IMR-90 (cell line): Measurements from ENCODE around the gene GRIK1. TPM values are rescaled to one million over a fixed set of nuclear protein-coding genes. Genes with fewer than 3 reads are reported as not detected.

Experiments used
- ATAC-seq: fragments of 200-7000 bp; cut with Tn5 transposase; 2 replicates; pipeline ENCODE4 v1.9.1; 2020; ENCODE audit warnings: low read depth, mild to moderate bottlenecking, moderate library complexity
- BruUV-seq: library from RNA; stranded (reverse); fragments of 400-500 nt; replicated peaks from 2 replicates; lab custom pipeline; 2021; lab: Mats Ljungman, UMichigan
- CTCF ChIA-PET: fragments of 300-600 bp; formaldehyde crosslinking; extraction: SDS; loops from one replicate; lab custom pipeline; 2021; ENCODE audit warnings: antibody characterized with exemption; lab: Yijun Ruan, JAX
- POLR2A ChIA-PET: fragments of 300-600 bp; sonication (Branson Sonifier 250); formaldehyde crosslinking; loops from one replicate; lab custom pipeline; 2022; ENCODE audit warnings: antibody characterized with exemption; ENCODE audit not compliant: unreplicated experiment; lab: Charles Lee
- DNase-seq: peaks from one replicate; pipeline ENCODE4 v3.0.0; 2013
- H2AFZ ChIP-seq: replicated peaks from 2 replicates; pipeline ENCODE3; 2013; ENCODE audit warnings: low read length, mild to moderate bottlenecking; ENCODE audit not compliant: poor library complexity
- H2AK5ac ChIP-seq: 2 replicates; pipeline ENCODE4 v1.6.1; 2013; ENCODE audit warnings: low read depth, low read length, inconsistent platforms
- H2AK9ac ChIP-seq: replicated peaks from 2 replicates; pipeline ENCODE3; 2013; ENCODE audit warnings: mild to moderate bottlenecking, low read depth, low read length, moderate library complexity; ENCODE audit not compliant: poor library complexity
- H2BK120ac ChIP-seq: 2 replicates; pipeline ENCODE4 v1.6.1; 2013; ENCODE audit warnings: low read depth, low read length, inconsistent platforms
- H2BK15ac ChIP-seq: 3 replicates; pipeline ENCODE4 v1.6.1; 2013; ENCODE audit warnings: low read depth, low read length, inconsistent platforms
- H2BK20ac ChIP-seq: 2 replicates; pipeline ENCODE4 v1.6.1; 2013; ENCODE audit warnings: low read depth, mild to moderate bottlenecking, inconsistent platforms, low read length, moderate library complexity
- H2BK5ac ChIP-seq: 2 replicates; pipeline ENCODE4 v1.6.1; 2013; ENCODE audit warnings: mild to moderate bottlenecking, low read depth, low read length, inconsistent platforms; ENCODE audit not compliant: poor library complexity, severe bottlenecking
- H3K14ac ChIP-seq: replicated peaks from 2 replicates; pipeline ENCODE4 v1.6.1; 2013; ENCODE audit warnings: low read depth, low read length, inconsistent platforms
- H3K18ac ChIP-seq: 2 replicates; pipeline ENCODE4 v1.6.1; 2013; ENCODE audit warnings: low read depth, low read length, control low read depth
- H3K23ac ChIP-seq: 2 replicates; pipeline ENCODE4 v1.6.1; 2013; ENCODE audit warnings: low read depth, low read length, inconsistent platforms
- H3K27ac ChIP-seq: 2 replicates; pipeline ENCODE4 v1.5.1; 2013; ENCODE audit warnings: mild to moderate bottlenecking, control low read depth, low read length; ENCODE audit not compliant: insufficient read depth
- H3K27me3 ChIP-seq: 2 replicates; pipeline ENCODE4 v1.6.1; 2013; ENCODE audit warnings: low read length; ENCODE audit not compliant: control insufficient read depth, insufficient read depth
- H3K36me3 ChIP-seq: 2 replicates; pipeline ENCODE4 v1.6.1; 2013; ENCODE audit warnings: low read length, mixed read lengths; ENCODE audit not compliant: control insufficient read depth, insufficient read depth
- H3K4ac ChIP-seq: 2 replicates; pipeline ENCODE4 v1.6.1; 2013; ENCODE audit warnings: low read depth, low read length, inconsistent platforms
- H3K4me1 ChIP-seq: 2 replicates; pipeline ENCODE4 v1.6.1; 2013; ENCODE audit warnings: low read length, mixed read lengths; ENCODE audit not compliant: control insufficient read depth, insufficient read depth
- H3K4me2 ChIP-seq: 2 replicates; pipeline ENCODE4 v1.6.1; 2013; ENCODE audit warnings: low read depth, mild to moderate bottlenecking, control low read depth, low read length, moderate library complexity
- H3K4me3 ChIP-seq: 2 replicates; pipeline ENCODE4 v1.5.1; 2013; ENCODE audit warnings: low read depth, mild to moderate bottlenecking, control low read depth, low read length, moderate library complexity; ENCODE audit not compliant: insufficient read depth
- H3K56ac ChIP-seq: 2 replicates; pipeline ENCODE4 v1.6.1; 2013; ENCODE audit warnings: low read length, inconsistent platforms; ENCODE audit not compliant: insufficient read depth; ENCODE audit errors: extremely low read depth
- H3K79me1 ChIP-seq, 2 experiments: 2 replicates each; pipeline ENCODE4 v1.6.1; 2013; ENCODE audit warnings: low read length in 2 of 2, inconsistent platforms in 1 of 2, low read depth in 1 of 2
- H3K9ac ChIP-seq: 2 replicates; pipeline ENCODE4 v1.6.1; 2013; ENCODE audit warnings: low read depth, low read length, control low read depth
- H3K9me1 ChIP-seq: 2 replicates; pipeline ENCODE4 v1.6.1; 2013; ENCODE audit warnings: low read length, inconsistent platforms; ENCODE audit not compliant: insufficient read depth
- H3K9me3 ChIP-seq: 2 replicates; pipeline ENCODE4 v1.6.1; 2013; ENCODE audit warnings: low read length; ENCODE audit not compliant: control insufficient read depth, insufficient read depth
- H4K20me1 ChIP-seq: 2 replicates; pipeline ENCODE4 v1.6.1; 2013; ENCODE audit warnings: low read length, inconsistent platforms; ENCODE audit not compliant: insufficient read depth
- H4K5ac ChIP-seq: 2 replicates; pipeline ENCODE4 v1.6.1; 2013; ENCODE audit warnings: mild to moderate bottlenecking, low read depth, low read length, control low read depth
- H4K8ac ChIP-seq, 2 experiments: 2 replicates each; pipeline ENCODE4 v1.6.1; 2013; ENCODE audit warnings: low read depth in 2 of 2, low read length in 2 of 2, control low read depth in 1 of 2, inconsistent platforms in 1 of 2
- H4K91ac ChIP-seq: 2 replicates; pipeline ENCODE4 v1.6.1; 2013; ENCODE audit warnings: low read depth, low read length, inconsistent platforms; ENCODE audit not compliant: insufficient read depth
- BHLHE40 ChIP-seq: fragments of 150-350 bp; IDR thresholded peaks from 2 replicates; pipeline ENCODE4 v1.6.1; 2016; ENCODE audit warnings: mild to moderate bottlenecking, low read depth, low read length
- CHD1 ChIP-seq: IDR thresholded peaks from 2 replicates; pipeline ENCODE4 v1.6.1; 2012; ENCODE audit warnings: low read depth, low read length, improper control_type of control experiment
- ELK1 ChIP-seq: fragments of 150-350 bp; IDR thresholded peaks from 2 replicates; pipeline ENCODE4 v1.6.1; 2016; ENCODE audit warnings: low read depth, mild to moderate bottlenecking, low read length, moderate library complexity, borderline replicate concordance
- FOS ChIP-seq: fragments of 150-350 bp; IDR thresholded peaks from 2 replicates; pipeline ENCODE4 v1.6.1; 2016; ENCODE audit warnings: low read depth, low read length
- MAFK ChIP-seq: IDR thresholded peaks from 2 replicates; pipeline ENCODE4 v1.6.1; 2012; ENCODE audit warnings: low read depth, low read length, improper control_type of control experiment
- MAZ ChIP-seq: IDR thresholded peaks from 2 replicates; pipeline ENCODE4 v1.6.1; 2012; ENCODE audit warnings: low read depth, mild to moderate bottlenecking, low read length, improper control_type of control experiment, moderate library complexity, borderline replicate concordance
- MXI1 ChIP-seq: IDR thresholded peaks from 2 replicates; pipeline ENCODE4 v1.6.1; 2012; ENCODE audit warnings: low read depth, mild to moderate bottlenecking, low read length, moderate library complexity, borderline replicate concordance
- NFE2L2 ChIP-seq: fragments of 150-350 bp; IDR thresholded peaks from 2 replicates; pipeline ENCODE4 v1.6.1; 2016; ENCODE audit warnings: low read depth, mild to moderate bottlenecking, low read length
- POLR2A ChIP-seq: IDR thresholded peaks from 2 replicates; pipeline ENCODE4 v1.6.1; 2012; ENCODE audit warnings: mild to moderate bottlenecking, low read depth, low read length
- RAD21 ChIP-seq: IDR thresholded peaks from 2 replicates; pipeline ENCODE4 v1.6.1; 2012; ENCODE audit warnings: low read length, improper control_type of control experiment
- RCOR1 ChIP-seq: IDR thresholded peaks from 2 replicates; pipeline ENCODE4 v1.6.1; 2012; ENCODE audit warnings: mild to moderate bottlenecking, low read length, improper control_type of control experiment; ENCODE audit not compliant: insufficient replicate concordance
- RFX5 ChIP-seq: IDR thresholded peaks from 2 replicates; pipeline ENCODE4 v1.8.0; 2012; ENCODE audit warnings: low read depth, mild to moderate bottlenecking, low read length, moderate library complexity
- SMC3 ChIP-seq: fragments of 150-350 bp; IDR thresholded peaks from 2 replicates; pipeline ENCODE4 v1.6.1; 2016; ENCODE audit warnings: low read depth, mild to moderate bottlenecking, antibody characterized with exemption, low read length, moderate library complexity
- USF2 ChIP-seq: fragments of 150-350 bp; IDR thresholded peaks from 2 replicates; pipeline ENCODE4 v1.6.1; 2017; ENCODE audit warnings: mild to moderate bottlenecking, antibody characterized with exemption, low read length, low read depth
- WGBS, 2 experiments: methylation state at CpG; one replicate each; pipeline versions ENCODE4 v1.1.5 to v1.1.7; 2013; ENCODE audit warnings: missing lambda C conversion rate in 2 of 2; ENCODE audit not compliant: insufficient read length in 1 of 2; ENCODE audit errors: extremely low coverage in 2 of 2; 5-methylcytosine and 5-hydroxymethylcytosine counted together
- dilution Hi-C: fragments of 300-500 bp; cut with HindIII; formaldehyde crosslinking; loops from one replicate; pipeline ENCODE4 v1.14.3; 2018; ENCODE audit warnings: low sequenced_read_pairs; ENCODE audit not compliant: unreplicated experiment
- in situ Hi-C: fragments of 300-500 bp; cut with MboI; formaldehyde crosslinking; loops from 3 replicates; pipeline ENCODE4 v1.14.3; 2019; ENCODE audit warnings: low sequenced_read_pairs, inconsistent platforms, mixed read lengths
- intact Hi-C: fragments of 100-400 bp; cut with micrococcal nuclease; formaldehyde crosslinking; loops from 2 replicates; pipeline ENCODE4 v1.10.0; 2022
- polyA plus RNA-seq, 3 experiments: library from polyadenylated mRNA; depleted of rRNA; stranded (reverse); fragments of >200 nt; gene quantifications; 2 replicates each; pipeline ENCODE4 v1.2.3, GENCODE V29; 2012; ENCODE audit warnings: low replicate concordance in 1 of 3
- total RNA-seq: library from RNA; depleted of rRNA; stranded (reverse); fragments of >200 nt; gene quantifications from 2 replicates; pipeline ENCODE4 v1.2.3, GENCODE V29; 2012
- TF ChIP-seq, protein P1 (sequence below): conservative IDR thresholded peaks from 2 replicates; pipeline ENCODE4 v1.5.1; 2012; ENCODE audit warnings: mild to moderate bottlenecking, low read depth, low read length, improper control_type of control experiment

The GRIK1 gene
- total and polyA plus RNA-seq, 2 of the 4 experiments (the other 2 are of a cell fraction) = not detected

DNA sequence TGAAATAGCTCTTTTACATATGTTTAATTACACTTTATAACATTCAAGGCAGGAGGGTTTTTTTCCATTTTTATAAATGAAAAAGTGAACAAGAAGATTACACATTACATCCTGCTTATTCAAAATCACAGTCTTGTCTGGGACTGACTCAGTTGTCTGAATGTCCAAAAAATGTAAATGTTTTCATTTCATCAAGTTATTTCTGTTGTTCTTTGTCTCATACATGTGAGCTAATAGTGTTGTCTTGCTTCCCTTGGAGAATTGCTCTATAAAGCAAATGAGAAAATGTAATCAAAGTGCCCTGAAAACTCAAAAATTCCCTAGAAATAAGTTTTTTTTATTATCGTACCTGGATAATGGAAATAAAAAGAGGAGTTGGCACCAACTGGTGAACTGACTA lies 242.9 kb downstream of the GRIK1 start:
- H3K79me1 ChIP-seq = no peaks in the 10 kb centered on the region
- intact Hi-C loops (no loop called here), dilution Hi-C loops (no loop called here), in situ Hi-C loops (no loop called here)
- peak overlapping the region; percentile 88 for H2BK5ac ChIP-seq
- no peak overlapping the region for H3K14ac ChIP-seq
- no peak overlapping the region for H3K4ac ChIP-seq
- H3K9ac ChIP-seq = no peak overlapping the region
- peak; percentile 70 for ATAC-seq
- no peak overlapping the region for H2BK120ac ChIP-seq
- H3K27me3 ChIP-seq = no peaks in the 10 kb centered on the region
- H3K23ac ChIP-seq = no peak overlapping the region
- ChIA-PET CTCF (no interaction called here), POLR2A (no interaction called here)
- peak overlapping the region; percentile 19; the same call in 1 of the 2 replicates for H3K4me2 ChIP-seq
- no peak overlapping the region for H2BK15ac ChIP-seq
- no peak overlapping the region for H3K27ac ChIP-seq
- TF ChIP-seq RCOR1 (no peak), MXI1 (no peak), RAD21 (no peak), RFX5 (no peak), MAZ (no peak), NFE2L2 (no peak), ELK1 (no peak), MAFK (no peak), BHLHE40 (no peak), CHD1 (no peak), POLR2A (no peak), FOS (no peak), USF2 (no peak), SMC3 (no peak)
- TF ChIP-seq, protein P1, sequence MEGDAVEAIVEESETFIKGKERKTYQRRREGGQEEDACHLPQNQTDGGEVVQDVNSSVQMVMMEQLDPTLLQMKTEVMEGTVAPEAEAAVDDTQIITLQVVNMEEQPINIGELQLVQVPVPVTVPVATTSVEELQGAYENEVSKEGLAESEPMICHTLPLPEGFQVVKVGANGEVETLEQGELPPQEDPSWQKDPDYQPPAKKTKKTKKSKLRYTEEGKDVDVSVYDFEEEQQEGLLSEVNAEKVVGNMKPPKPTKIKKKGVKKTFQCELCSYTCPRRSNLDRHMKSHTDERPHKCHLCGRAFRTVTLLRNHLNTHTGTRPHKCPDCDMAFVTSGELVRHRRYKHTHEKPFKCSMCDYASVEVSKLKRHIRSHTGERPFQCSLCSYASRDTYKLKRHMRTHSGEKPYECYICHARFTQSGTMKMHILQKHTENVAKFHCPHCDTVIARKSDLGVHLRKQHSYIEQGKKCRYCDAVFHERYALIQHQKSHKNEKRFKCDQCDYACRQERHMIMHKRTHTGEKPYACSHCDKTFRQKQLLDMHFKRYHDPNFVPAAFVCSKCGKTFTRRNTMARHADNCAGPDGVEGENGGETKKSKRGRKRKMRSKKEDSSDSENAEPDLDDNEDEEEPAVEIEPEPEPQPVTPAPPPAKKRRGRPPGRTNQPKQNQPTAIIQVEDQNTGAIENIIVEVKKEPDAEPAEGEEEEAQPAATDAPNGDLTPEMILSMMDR = no peak
- H3K18ac ChIP-seq = peak overlapping the region; percentile 61; the same call in 1 of the 2 replicates
- no peak overlapping the region for H4K91ac ChIP-seq
- H2AK5ac ChIP-seq = no peak overlapping the region
- no peaks in the 10 kb centered on the region; the same call in 1 of the 2 replicates for H3K4me1 ChIP-seq
- H2AFZ ChIP-seq = no peak overlapping the region
- BruUV-seq = no TSS peak
- no peak overlapping the region for H3K56ac ChIP-seq
- H4K5ac ChIP-seq = no peak overlapping the region; the same call in 1 of the 2 replicates
- no peaks in the 10 kb centered on the region for H3K36me3 ChIP-seq
- no peak overlapping the region for H2BK20ac ChIP-seq
- H2AK9ac ChIP-seq = no peak overlapping the region
- H3K4me3 ChIP-seq = no peak overlapping the region
- H4K8ac ChIP-seq = no peak overlapping the region; a peak in 1 of 4 replicates
- H3K9me3 ChIP-seq = peaks cover 3% of the 10 kb centered on the region; the same call in 1 of the 2 replicates
- peaks cover 3% of the 10 kb centered on the region for H3K9me1 ChIP-seq
- no peaks in the 10 kb centered on the region for H4K20me1 ChIP-seq
- no CpG with 5 or more reads among the region's 1 CpG for WGBS, 2 experiments
- peak; percentile 22 for DNase-seq
